Endothelial cell of coronary artery (primary cell): ENCODE data around the gene RGL3. TPM values are rescaled to one million over a fixed set of nuclear protein-coding genes. Genes with fewer than 3 reads are reported as not detected.

Source experiments
- total RNA-seq: library from RNA; depleted of rRNA; stranded (reverse); fragments of >200 nt; gene quantifications from 2 replicates; pipeline ENCODE4 v1.2.3, GENCODE V29; 2014

Gene RGL3, protein sequence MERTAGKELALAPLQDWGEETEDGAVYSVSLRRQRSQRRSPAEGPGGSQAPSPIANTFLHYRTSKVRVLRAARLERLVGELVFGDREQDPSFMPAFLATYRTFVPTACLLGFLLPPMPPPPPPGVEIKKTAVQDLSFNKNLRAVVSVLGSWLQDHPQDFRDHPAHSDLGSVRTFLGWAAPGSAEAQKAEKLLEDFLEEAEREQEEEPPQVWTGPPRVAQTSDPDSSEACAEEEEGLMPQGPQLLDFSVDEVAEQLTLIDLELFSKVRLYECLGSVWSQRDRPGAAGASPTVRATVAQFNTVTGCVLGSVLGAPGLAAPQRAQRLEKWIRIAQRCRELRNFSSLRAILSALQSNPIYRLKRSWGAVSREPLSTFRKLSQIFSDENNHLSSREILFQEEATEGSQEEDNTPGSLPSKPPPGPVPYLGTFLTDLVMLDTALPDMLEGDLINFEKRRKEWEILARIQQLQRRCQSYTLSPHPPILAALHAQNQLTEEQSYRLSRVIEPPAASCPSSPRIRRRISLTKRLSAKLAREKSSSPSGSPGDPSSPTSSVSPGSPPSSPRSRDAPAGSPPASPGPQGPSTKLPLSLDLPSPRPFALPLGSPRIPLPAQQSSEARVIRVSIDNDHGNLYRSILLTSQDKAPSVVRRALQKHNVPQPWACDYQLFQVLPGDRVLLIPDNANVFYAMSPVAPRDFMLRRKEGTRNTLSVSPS
- 0.27 and 1.5 TPM in 2 replicates for total RNA-seq

DNA sequence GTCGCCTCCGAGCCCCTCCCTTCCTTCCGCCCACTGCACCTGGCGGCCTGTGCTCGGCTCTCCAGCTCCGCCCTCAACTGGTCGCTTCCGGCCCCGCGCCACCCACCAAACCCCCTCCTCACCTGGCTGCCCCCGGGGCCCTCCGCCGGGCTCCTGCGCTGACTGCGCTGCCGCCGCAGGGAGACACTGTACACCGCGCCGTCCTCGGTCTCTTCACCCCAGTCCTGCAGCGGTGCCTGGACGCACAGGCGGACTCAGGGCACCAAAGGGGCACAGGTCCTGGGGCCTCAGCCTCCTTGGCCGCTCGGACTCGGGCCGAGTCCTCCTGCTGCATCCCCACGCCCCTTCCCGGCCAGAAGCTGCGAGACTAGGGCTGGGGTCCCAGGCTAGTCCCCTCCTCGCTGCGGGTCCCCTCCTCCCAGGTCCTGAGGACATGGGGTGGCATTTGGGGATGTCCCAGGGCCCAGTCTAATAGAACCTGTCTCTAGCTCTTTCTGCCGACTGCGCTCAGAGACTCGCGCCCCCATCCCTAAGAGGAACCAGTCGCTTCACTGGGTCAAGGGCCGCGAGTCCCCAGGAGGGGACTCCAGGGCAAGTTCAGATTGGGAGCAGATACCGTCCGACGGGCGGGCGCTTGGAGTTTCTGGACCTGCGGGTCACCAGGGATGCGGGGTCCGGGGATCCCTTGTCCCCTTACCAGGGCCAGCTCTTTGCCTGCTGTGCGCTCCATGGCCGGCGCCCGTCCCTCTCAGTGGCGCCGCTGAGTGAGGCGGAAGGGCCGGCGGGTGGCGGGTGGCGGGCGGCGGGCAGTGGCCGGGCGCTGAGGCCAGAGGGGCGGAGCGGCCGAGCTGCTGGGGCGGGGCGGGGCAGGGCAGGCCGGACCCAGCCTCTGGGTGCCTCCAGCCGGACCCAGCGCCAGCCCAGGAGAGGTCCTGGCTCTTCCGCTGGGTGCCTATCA, at the start of gene RGL3:
TSS of gene RGL3 (minus strand) at position 766 of the 958 bp plus-strand sequence. CDS start at position 730, 36 bp downstream.

DNA sequence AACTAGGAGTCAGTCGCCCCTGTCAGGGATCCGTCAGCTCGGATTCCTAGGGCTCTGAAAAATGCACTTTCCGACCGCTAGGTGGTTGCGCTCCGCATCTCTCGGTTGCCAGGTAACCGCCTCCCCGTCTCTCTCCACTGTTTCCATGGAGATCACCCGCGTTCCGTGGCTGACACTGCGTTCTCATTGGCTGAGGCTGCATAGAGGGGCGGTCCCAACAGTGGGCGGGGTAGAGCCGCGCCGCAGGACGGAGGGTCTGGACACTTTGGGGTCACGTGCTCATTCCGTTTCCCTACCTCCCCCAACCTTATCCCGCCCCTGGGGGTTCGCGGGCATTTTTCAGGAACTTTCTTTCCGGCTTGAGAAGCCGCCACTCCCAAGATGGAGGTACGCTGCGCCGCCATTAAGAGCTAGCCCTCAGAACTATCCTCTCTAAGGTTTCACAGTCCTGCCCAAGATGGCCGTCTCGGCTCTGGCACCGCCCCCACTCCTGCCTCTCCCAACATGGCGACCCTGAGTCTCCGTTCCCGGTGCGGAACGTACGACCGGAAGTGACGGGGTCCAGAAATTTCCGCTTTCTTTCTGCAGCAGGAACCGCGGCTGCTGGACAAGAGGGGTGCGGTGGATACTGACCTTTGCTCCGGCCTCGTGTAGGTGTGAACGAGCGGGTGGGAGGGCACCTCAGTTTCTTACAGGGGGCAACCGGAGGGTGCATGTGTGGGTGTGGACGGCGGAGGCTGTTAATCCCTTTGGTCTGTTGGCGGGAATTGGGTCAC, 16.1 kb upstream of the RGL3 start, which contains the start of the genes ODAD3 and PRKCSH:
TSS of gene ODAD3 (minus strand) at position 65 of the 776 bp plus-strand sequence. CDS start 105 bp downstream, outside the sequence.
TSS of gene PRKCSH (plus strand) at position 579 of the 776 bp plus-strand sequence. CDS start 483 bp downstream, outside the sequence.

DNA sequence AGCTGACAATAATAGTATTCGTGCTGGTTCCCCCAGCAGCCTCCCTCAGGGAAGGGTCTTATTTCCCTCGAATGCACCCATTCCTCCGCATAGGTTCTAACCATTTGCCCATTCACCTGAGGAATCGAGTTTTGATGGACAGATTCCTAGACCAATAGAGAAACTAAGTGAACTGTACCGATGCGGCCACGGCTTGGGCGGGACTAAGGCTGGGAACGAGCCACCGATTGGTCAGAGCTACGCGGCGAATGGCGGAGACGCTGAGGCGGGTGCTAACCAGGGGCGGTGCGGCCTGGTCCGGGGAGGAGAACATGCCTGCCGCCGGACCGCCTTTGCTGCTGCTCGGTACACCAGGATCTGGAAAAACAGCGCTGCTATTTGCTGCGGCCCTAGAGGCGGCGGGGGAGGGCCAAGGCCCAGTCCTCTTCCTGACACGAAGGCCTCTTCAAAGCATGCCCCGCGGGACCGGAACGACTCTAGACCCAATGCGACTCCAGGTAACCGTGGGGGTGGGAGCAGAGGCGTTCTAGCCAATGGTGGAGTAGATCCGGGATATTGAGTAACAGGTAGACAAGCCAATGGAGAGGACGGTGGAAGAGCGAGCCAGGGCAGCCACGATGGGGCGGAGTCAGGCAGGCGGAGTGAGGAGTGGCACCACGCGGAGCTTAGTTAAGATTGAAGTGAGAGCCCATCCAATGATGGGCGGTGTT, 44.5 kb downstream of the RGL3 start, which contains the start of gene SWSAP1:
TSS of gene SWSAP1 (plus strand) at position 234 of the 710 bp plus-strand sequence. CDS start at position 249, 15 bp downstream.

DNA sequence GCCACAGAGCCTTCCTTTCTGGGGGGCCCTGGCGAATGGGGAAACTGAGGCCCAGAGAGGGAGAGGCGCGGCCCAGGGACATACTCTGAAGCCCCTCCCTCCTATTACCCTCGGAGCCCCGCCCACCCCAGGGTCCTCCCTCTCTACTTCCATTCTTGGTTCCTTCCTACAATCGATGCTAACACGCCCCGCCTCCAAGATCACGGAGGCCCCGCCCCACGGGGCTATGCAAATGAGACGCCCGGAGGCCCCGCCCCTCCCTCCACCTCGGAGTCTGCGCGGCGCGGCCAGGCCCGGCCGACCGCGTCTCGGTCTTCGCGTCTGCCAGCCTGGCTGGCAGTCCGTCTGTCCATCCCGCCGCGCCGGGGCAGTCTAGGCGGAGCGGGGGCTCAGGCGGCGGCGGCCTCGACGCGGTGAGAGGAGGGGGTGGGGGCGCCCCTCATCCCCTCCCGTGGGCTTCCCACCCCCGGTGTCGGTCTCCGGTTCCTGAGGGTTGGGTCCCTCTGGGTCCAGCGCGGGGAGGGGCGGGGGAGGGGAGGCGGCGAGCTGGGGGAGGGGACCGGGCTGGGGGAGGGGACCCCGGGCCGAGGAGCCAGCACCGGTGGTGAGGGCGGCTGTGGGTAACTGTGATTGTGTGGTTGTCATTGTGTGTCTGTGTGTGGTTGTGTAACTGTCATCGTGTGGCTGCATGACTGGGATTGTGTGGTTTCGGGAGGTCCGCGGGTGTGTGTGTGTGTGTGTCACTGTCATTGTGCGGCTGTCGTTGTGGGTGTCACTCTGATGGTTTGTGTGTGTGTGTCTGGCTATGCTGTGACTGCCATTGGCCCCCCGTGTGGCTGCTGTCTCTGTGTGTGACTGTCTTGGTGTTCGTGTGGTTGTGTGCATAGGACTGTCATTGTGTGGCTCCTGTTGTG, 63.7 kb downstream of the RGL3 start, which contains the start of gene PLPPR2:
TSS of gene PLPPR2 (plus strand) at position 273 of the 914 bp plus-strand sequence. CDS start 2,242 bp downstream, outside the sequence.

DNA sequence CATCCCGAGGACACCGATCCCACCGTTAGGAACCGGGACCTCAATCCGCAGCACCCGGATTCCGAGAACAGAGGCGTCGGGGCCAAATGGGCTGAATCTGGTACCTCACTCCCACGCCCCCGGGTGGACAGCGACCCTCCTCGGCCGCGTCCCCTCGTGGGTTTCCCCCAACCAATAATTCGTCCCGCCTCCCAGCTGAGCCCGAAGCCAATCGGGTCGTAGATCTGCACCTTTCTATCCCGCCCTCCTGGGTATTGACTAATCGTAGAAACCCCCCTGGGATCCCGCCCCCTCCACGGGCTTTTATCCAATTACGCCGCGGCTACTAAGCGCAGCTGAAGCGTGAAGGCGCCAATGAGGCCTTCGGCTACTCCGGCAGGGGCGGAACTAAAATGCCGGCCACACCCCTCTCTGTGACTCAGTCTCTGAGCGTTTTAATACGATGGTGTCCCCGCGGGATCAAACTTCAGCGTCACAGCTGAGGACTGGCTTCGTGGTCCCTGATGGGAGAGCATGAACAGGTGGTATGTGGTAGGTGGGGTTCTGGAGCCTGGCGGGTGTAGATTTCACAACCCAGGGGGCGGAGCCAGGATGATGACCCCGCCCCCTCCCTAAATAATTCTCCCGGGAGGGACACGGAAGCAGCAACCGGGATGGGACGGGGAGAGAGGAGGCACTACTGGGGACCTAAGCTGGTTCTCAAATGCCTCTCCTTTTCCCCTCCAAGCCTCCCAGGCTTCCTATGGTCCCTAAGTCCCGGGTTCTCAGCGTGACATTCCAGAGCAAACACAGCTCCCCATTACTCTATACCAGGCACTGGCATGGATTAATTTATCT, 72.8 kb downstream of the RGL3 start, which contains the start of the genes CCDC159 and TMEM205:
TSS of gene CCDC159 (plus strand) at position 416 of the 837 bp plus-strand sequence. CDS start at position 504, 88 bp downstream.
TSS of gene TMEM205 (minus strand) at position 165 of the 837 bp plus-strand sequence. CDS start 649 bp downstream, outside the sequence.

Other genes with a start within 250 kb of the RGL3 start
- 43.2 and 105 TPM in 2 replicates for gene KANK2, start 221.8 kb downstream of the RGL3 start, total RNA-seq
- not detected in 2 replicates for gene ANGPTL8, start 179.7 kb downstream of the RGL3 start, total RNA-seq
- 46.7 and 86.6 TPM in 2 replicates for gene DOCK6, start 156.8 kb downstream of the RGL3 start, total RNA-seq
- not detected in 2 replicates for gene TSPAN16, start 123.2 kb downstream of the RGL3 start, total RNA-seq
- gene RAB3D, start 79.7 kb downstream of the RGL3 start, total RNA-seq: 35.7 and 42.8 TPM in 2 replicates
- gene TMEM205, start 73.0 kb downstream of the RGL3 start, total RNA-seq: 54.2 and 67.8 TPM in 2 replicates
- 8.3 and 11.1 TPM in 2 replicates for gene CCDC159, start 72.8 kb downstream of the RGL3 start, total RNA-seq
- 6.7 and 8.4 TPM in 2 replicates for gene PLPPR2, start 63.9 kb downstream of the RGL3 start, total RNA-seq
- 0.56 and 0.72 TPM in 2 replicates for gene SWSAP1, start 44.6 kb downstream of the RGL3 start, total RNA-seq
- 6.3 and 6.7 TPM in 2 replicates for gene EPOR, start 35.0 kb downstream of the RGL3 start, total RNA-seq
- 0.09 and 0.28 TPM in 2 replicates for gene ODAD3, start 15.8 kb upstream of the RGL3 start, total RNA-seq
- 109 and 151 TPM in 2 replicates for gene PRKCSH, start 16.3 kb upstream of the RGL3 start, total RNA-seq
- not detected in 2 replicates for gene ELAVL3, start 61.7 kb upstream of the RGL3 start, total RNA-seq
- 5.2 and 6.3 TPM in 2 replicates for gene ZNF653, start 86.5 kb upstream of the RGL3 start, total RNA-seq
- gene ECSIT, start 109.8 kb upstream of the RGL3 start, total RNA-seq: 30.2 and 44.1 TPM in 2 replicates
- gene CNN1, start 119.5 kb upstream of the RGL3 start, total RNA-seq: 2.0 and 6.9 TPM in 2 replicates
- gene ELOF1, start 139.9 kb upstream of the RGL3 start, total RNA-seq: 23.4 and 24.9 TPM in 2 replicates
- 0.09 TPM in 2 replicates for gene ACP5, start 158.3 kb upstream of the RGL3 start, total RNA-seq
- 18.7 and 21.2 TPM in 2 replicates for gene ZNF627, start 178.2 kb upstream of the RGL3 start, total RNA-seq